GM18507 (cell line): ENCODE measurements around the gene MAP1LC3A.
A peak's percentile ranks its signal among the peaks of the same experiment; 100 is the strongest.

ENCODE experiments used
- DNase-seq: peaks from one replicate; pipeline ENCODE4 v3.0.0; 2011; ENCODE audit warnings: low read depth; ENCODE audit not compliant: insufficient read length; ENCODE audit errors: extremely low spot score
- FAIRE-seq: peaks from 2 replicates; lab custom pipeline; 2011; peaks lifted over from hg19 to GRCh38; lab: Jason Lieb, UNC

The MAP1LC3A gene

DNA sequence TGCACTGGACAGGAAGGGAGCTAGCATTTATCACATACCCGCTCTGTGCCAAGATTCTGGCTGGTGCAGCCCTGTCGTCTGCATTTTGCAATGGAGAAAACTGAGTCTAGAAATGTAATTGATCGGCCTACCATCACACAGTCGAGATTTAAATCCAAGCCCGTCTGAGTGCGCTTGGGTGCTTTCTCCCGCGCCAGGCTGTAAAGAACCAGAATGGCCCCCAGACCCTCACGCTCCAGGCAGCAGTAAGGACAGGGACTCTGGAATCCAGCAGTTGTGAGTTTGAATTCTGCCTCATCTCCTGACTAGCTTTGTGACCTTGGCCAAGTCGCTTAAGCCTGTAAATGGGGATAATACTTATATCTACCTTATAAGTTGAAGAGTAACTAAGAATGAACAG lies 31.5 kb upstream of the MAP1LC3A start:
- FAIRE-seq: no peak
- DNase-seq: no peak

DNA sequence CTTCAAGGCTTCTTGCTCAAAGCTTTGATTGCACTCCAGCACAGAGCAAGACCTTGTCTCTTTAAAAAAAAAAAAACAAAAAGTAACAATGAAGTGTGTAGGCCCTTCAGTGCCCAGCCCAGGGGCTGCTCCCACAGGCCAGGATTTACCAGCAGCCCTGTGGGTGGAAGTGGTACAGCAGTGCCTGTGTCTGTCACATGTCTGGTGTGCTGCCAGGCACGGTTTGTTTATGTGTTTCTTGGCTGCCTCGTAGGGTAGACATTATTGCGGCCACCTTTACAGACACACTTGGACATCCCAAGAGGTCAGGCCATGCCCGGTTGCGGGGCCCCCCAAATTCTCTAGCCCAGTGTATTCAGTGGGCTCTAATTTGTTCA lies 29.6 kb upstream of the MAP1LC3A start:
- DNase-seq (no peak), FAIRE-seq (no peak)

DNA sequence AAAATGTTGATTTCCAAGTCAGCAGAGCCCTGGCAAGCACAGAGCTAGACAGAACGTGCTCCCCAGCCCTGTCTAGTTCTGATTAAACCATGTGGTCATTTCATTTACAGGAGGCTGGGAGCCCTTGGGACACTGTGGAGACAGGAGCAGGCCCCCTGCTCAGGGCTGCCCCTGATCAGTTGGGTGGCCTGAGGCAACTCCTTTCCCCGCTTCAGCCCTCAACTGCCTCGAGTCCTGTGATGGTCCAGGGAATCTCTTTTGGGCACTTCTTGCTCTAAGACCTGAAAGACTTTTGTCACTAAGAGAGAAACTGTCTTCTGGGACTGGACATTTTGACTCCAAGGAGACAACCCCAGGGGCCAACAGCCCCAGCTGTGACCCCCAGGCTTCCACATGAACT lies 28.8 kb upstream of the MAP1LC3A start:
- DNase-seq: no peak
- no peak for FAIRE-seq

DNA sequence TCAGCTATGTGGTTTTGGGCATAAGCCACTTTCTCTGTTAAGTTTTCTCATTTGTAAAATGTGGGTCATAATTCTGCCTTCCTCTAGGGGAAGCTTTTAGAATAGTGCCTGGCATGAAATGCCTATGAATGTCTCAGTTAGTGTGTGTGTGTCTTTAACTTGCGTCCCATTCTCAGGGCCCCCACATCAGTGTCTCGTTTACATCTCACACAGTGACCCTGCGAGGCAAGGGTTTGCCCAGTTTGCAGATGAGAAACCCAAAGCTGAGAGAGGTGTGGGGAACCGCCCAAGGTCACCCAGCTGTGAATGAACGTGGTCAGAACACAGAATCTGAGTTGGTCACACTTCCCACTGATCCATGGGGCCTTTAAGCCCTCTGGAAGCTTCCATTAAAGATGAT lies 28.2 kb upstream of the MAP1LC3A start:
- FAIRE-seq: no peak

GRCh38 chr20:34531608-34532265 lies 26.8 kb upstream of the MAP1LC3A start:
- FAIRE-seq (no peak), DNase-seq (no peak)

More for the DNA sequence above, 28.2 kb upstream of the MAP1LC3A start:
- no peak for DNase-seq

GRCh38 chr20:34532320-34532719 lies 26.2 kb upstream of the MAP1LC3A start:
- FAIRE-seq (no peak), DNase-seq (no peak)

DNA sequence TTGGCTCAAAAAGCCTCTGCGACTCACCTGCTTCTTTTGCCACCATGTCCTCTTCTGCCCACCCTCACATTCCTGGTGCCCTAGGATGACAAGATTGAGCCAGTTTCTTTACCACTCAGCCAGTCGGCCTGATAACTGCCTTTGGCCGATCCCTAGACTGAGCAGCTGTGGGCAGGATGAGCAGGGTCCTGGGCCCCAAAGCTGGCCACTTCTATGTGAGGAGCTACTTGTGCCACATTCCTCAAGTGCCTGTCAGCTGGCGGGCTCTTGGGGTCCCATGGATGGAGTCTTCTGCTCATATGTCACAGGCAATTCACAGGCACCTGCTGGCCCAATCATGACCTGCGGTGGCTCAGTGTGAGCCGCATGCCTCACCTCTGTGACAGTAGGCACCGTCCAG lies 25.8 kb upstream of the MAP1LC3A start:
- no peak for DNase-seq
- FAIRE-seq: no peak

- DNase-seq: no peak
- FAIRE-seq: no peak
Measured at GRCh38 chr20:34534391-34535165, 23.9 kb upstream of the MAP1LC3A start.

DNA sequence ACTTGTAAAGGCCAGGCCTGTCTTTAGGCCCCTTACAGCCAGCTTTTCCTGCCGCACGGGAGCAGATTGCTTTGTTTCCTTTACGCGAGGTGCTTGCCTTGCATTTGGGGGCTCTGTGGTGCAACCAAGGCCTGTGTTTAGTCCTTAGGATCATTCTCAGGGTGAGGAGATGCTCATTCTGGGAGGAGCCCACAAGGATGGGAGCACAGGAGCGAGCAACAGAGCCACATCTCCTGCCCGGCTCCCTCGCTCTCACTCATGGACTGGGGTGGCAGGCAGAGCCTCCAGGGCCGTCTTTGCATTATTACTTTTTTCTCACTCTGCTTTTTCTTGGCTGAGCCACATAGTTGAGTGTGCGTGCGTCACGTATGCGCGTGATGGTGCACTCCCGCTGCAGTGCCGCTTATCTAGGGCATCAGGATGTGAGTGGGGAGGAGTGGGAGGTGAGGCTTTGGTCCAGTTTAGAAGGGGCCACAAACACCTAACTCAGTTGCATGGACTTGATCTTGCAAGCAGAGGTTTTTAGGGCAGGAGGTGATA lies 23.1 kb upstream of the MAP1LC3A start:
- FAIRE-seq (no peak), DNase-seq (no peak)

GRCh38 chr20:34535857-34536256 lies 22.7 kb upstream of the MAP1LC3A start:
- FAIRE-seq: no peak
- DNase-seq: no peak

GRCh38 chr20:34536798-34537394 lies 21.6 kb upstream of the MAP1LC3A start:
- DNase-seq (no peak), FAIRE-seq (no peak)

- no peak for FAIRE-seq
- DNase-seq: no peak
Measured at GRCh38 chr20:34537651-34538050, 20.9 kb upstream of the MAP1LC3A start.

GRCh38 chr20:34538671-34539123 lies 19.8 kb upstream of the MAP1LC3A start:
- DNase-seq: peak; percentile 30
- FAIRE-seq: peak; percentile 73

GRCh38 chr20:34539756-34540155 lies 18.8 kb upstream of the MAP1LC3A start:
- DNase-seq (no peak), FAIRE-seq (no peak)

DNA sequence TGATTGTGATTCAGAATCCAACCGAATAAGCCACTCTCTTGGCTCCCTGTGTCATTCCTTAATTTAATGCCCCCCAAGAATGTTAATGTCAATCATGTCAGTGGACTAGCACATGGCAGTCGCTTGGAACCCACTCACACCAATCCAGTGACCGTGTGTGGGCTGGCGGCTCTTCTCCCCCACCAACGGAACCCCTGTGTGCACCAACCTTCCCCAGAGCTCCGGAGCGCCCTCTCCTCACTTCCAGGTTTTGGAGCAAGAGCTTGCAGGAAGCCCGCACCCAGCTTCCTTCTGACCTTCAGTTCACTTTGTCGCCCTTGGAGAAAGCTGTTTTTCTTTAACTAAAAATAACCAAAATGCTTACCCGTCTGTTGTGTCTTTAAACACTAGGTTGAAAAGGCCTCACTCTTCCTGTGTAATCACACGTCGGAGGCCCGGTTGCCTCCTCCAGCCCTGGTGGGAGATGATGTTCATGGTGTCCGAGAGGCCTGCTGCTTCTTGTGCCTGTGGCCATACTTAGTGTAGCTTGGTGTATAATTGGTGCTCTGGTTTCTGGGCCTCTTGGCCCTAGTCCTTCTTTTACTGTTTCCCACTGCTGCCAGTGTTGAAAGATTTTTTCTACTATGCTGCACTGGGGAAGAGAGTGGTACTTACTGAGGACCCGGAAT lies 17.8 kb upstream of the MAP1LC3A start:
- no peak for FAIRE-seq

GRCh38 chr20:34541264-34541901 lies 17.1 kb upstream of the MAP1LC3A start:
- no peak for FAIRE-seq
- DNase-seq: no peak

More for the DNA sequence above, 17.8 kb upstream of the MAP1LC3A start:
- no peak for DNase-seq

DNA sequence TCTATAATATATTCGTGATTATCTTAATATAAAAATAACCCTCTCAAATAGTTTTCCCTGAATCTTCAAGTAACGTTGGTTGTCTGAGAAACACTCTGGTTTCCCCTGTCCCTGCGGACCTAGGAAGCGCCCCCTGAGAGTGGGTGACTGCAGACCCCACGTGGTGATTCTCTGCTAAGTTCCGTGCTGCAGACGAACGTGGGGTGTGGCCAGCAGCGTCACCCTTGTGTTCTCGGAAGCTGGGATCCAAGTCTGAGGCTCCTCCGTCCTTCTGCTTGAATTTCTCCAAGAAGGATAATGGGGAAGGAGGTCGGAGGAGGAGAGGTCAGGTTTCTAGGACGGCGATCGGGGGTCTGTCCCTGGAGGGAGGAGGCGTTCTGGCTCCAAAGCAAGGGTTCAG lies 16.6 kb upstream of the MAP1LC3A start:
- DNase-seq: no peak
- FAIRE-seq: no peak

DNA sequence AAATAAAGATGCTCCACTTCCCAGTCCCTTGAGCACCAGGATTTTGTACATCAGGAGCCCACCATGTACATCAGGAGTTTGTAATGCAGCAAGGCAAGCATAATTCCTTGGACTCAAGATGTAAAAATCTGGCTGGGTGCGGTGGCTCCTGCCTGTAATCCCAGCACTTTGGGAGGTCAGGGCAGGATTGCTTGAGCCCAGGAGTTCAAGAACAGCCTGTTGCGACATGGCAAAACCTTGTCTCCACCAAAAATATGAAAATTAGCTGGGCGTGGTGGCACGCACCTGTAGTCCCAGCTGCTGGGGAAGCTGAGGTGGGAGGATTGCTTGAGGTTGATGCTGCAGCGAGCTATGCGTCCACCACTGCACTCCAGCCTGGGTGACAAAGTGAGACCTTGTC lies 16.1 kb upstream of the MAP1LC3A start:
- DNase-seq: no peak

GRCh38 chr20:34543463-34544056 lies 15.0 kb upstream of the MAP1LC3A start:
- DNase-seq (no peak), FAIRE-seq (no peak)

More for the DNA sequence above, 16.1 kb upstream of the MAP1LC3A start:
- FAIRE-seq: no peak
